ENCODE data around the gene NFKB1. TPM values are rescaled to one million over a fixed set of nuclear protein-coding genes. Genes with fewer than 3 reads are reported as not detected.
A peak's percentile ranks its signal among the peaks of the same experiment; 100 is the strongest.

NFKB1 gene
- total and polyA plus RNA-seq, 2 donors (not counting 1 experiment from before 2014, with no cell fraction given) = 20.9 to 32.5 TPM

DNA sequence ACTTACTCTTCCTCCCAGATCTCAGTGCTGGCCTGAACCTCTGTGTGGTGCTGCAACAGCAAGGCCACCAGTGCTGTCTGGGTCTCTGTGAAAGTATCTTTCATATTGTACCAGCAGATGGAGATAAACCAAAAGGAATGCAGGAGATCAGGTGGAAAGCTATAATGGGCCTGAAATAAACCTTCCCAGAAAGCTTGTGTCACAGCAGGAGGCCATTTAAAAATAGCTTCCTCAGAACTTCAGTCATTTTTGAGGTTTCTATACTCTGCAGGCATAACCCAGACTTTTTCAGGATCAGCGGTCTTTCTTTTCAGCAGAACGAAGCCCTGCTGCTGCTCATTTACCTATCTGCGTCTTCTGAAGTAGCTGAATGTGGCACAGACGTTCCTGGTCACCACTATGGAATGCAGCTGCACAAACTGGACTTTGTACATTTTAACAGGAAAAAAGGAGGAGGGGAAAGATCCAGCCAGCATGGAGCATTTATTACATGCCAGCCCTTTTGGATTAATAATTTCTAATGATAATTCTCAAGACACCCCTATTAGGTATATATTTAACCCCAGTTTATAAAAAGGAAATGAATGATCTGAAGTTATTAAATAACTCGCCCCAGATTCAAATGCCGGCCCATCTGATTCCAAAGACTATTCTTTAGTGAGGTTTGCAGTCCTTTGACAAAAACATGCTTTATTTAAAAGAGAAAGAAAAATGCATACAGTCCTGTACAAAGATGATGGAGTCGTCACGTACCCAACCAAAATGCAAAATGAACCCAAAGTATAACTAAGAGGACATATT lies 119.7 kb downstream of the NFKB1 start:
- no peaks in the 10 kb centered on the region for H3K9me3 ChIP-seq (ENCODE audit: control insufficient read depth, insufficient read depth, low read depth, low read length)
- H3K79me2 ChIP-seq (ENCODE audit: control insufficient read depth, insufficient read depth, low read length) = no peaks in the 10 kb centered on the region
- H4K20me1 ChIP-seq (ENCODE audit: control insufficient read depth, extremely low read depth, insufficient read depth, low read length) = no peaks in the 10 kb centered on the region
- peak; percentile 73 to 88 for DNase-seq (ENCODE audit: low read depth in 2 of 2)
- H3K4me1 ChIP-seq (ENCODE audit: control insufficient read depth, extremely low read depth, insufficient read depth, low read length) = peaks cover 6% of the 10 kb centered on the region
- TF ChIP-seq EZH2 (IDR thresholded peaks at IDR 0.05; ENCODE audit: low read length, missing control alignments) = no peak
- TF ChIP-seq, protein P1, sequence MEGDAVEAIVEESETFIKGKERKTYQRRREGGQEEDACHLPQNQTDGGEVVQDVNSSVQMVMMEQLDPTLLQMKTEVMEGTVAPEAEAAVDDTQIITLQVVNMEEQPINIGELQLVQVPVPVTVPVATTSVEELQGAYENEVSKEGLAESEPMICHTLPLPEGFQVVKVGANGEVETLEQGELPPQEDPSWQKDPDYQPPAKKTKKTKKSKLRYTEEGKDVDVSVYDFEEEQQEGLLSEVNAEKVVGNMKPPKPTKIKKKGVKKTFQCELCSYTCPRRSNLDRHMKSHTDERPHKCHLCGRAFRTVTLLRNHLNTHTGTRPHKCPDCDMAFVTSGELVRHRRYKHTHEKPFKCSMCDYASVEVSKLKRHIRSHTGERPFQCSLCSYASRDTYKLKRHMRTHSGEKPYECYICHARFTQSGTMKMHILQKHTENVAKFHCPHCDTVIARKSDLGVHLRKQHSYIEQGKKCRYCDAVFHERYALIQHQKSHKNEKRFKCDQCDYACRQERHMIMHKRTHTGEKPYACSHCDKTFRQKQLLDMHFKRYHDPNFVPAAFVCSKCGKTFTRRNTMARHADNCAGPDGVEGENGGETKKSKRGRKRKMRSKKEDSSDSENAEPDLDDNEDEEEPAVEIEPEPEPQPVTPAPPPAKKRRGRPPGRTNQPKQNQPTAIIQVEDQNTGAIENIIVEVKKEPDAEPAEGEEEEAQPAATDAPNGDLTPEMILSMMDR (conservative IDR thresholded peaks at IDR 0.05 in 1 of 2, IDR thresholded peaks at IDR 0.05 in 1 of 2; ENCODE audit: low read depth in 1 of 2, low read length in 2 of 2) = peak; percentile 43 to 55
- H3K27ac ChIP-seq (ENCODE audit: insufficient read depth, low read length) = peak overlapping the region; percentile 15
- no peak overlapping the region for H3K4me2 ChIP-seq (ENCODE audit: extremely low read depth, insufficient read depth, low read length)
- no peaks in the 10 kb centered on the region for H3K27me3 ChIP-seq (ENCODE audit: control insufficient read depth, insufficient read depth, low read length)
- no peak overlapping the region for H2AFZ ChIP-seq (ENCODE audit: low read length)
- H3K4me3 ChIP-seq (replicated peaks in 1 of 4; ENCODE audit: control extremely low read depth in 1 of 4, insufficient read depth in 1 of 4, low read depth in 3 of 4, low read length in 4 of 4) = no peak overlapping the region
- no peak overlapping the region for H3K9ac ChIP-seq (ENCODE audit: insufficient read depth, low read length)
- H3K36me3 ChIP-seq (ENCODE audit: control insufficient read depth, insufficient read depth, low read length) = peaks cover 1% of the 10 kb centered on the region

DNA sequence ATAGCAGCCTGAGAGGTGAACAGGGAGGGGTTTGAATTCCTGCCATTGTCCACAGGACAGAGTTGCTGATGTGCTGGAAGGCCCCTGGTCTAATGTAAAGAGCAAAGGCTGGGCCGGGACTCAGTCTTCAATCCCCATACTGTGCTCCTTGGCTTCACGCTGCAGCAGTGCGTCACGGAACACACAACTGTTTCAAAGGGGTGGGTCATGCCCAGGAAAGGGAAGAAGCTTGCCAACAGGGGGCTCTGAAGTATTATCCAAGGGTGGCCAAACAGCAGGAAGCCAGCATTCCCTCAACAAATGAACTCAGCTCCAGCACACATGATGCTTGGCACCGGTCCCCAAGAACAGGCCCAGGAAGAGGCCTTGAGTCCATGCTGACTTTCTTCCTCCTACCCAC lies 122.5 kb downstream of the NFKB1 start:
- Histone ChIP-seq H3K4me2 (ENCODE audit: extremely low read depth, insufficient read depth, low read length) (no peak overlapping the region), H3K9me3 (ENCODE audit: control insufficient read depth, insufficient read depth, low read depth, low read length) (no peaks in the 10 kb centered on the region), H3K36me3 (ENCODE audit: control insufficient read depth, insufficient read depth, low read length) (peaks cover 1% of the 10 kb centered on the region), H3K27me3 (ENCODE audit: control insufficient read depth, insufficient read depth, low read length) (no peaks in the 10 kb centered on the region), H3K4me1 (ENCODE audit: control insufficient read depth, extremely low read depth, insufficient read depth, low read length) (peaks cover 6% of the 10 kb centered on the region), H3K9ac (ENCODE audit: insufficient read depth, low read length) (no peak overlapping the region), H3K27ac (ENCODE audit: insufficient read depth, low read length) (no peak overlapping the region), H3K79me2 (ENCODE audit: control insufficient read depth, insufficient read depth, low read length) (no peaks in the 10 kb centered on the region), H3K4me3 (replicated peaks in 1 of 4; ENCODE audit: control extremely low read depth in 1 of 4, insufficient read depth in 1 of 4, low read depth in 3 of 4, low read length in 4 of 4) (no peak overlapping the region), H4K20me1 (ENCODE audit: control insufficient read depth, extremely low read depth, insufficient read depth, low read length) (no peaks in the 10 kb centered on the region), H2AFZ (ENCODE audit: low read length) (peak overlapping the region; percentile 64)
- peak; percentile 59 to 73 for DNase-seq (ENCODE audit: low read depth in 2 of 2)
- TF ChIP-seq, protein P1 (conservative IDR thresholded peaks at IDR 0.05 in 1 of 2, IDR thresholded peaks at IDR 0.05 in 1 of 2; ENCODE audit: low read depth in 1 of 2, low read length in 2 of 2) = peak; percentile 16 to 28
- TF ChIP-seq EZH2 (IDR thresholded peaks at IDR 0.05; ENCODE audit: low read length, missing control alignments) = no peak

DNA sequence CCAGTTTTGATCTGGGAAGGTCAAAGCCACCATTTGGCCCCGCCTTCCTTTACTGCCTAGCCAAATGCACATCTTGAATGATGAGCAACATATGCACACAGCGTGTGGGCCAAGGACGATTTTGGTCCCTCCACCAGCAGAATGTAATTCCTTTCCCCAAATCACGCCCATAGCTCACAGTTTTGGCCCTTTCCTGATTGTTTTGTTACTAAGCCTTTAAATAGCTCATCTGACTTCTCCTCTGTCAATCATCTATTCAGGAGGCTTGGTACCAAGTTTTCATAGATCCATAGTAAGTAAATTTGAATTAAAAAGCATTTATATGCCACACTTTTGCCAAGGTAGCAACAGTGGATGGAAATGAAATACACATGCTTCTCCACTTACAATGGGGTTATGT lies 123.3 kb downstream of the NFKB1 start:
- DNase-seq (ENCODE audit: low read depth in 2 of 2) = no peak
- Histone ChIP-seq H3K36me3 (ENCODE audit: control insufficient read depth, insufficient read depth, low read length) (peaks cover 1% of the 10 kb centered on the region), H3K9me3 (ENCODE audit: control insufficient read depth, insufficient read depth, low read depth, low read length) (no peaks in the 10 kb centered on the region), H3K9ac (ENCODE audit: insufficient read depth, low read length) (no peak overlapping the region), H3K4me3 (replicated peaks in 1 of 4; ENCODE audit: control extremely low read depth in 1 of 4, insufficient read depth in 1 of 4, low read depth in 3 of 4, low read length in 4 of 4) (no peak overlapping the region), H4K20me1 (ENCODE audit: control insufficient read depth, extremely low read depth, insufficient read depth, low read length) (no peaks in the 10 kb centered on the region), H3K27me3 (ENCODE audit: control insufficient read depth, insufficient read depth, low read length) (no peaks in the 10 kb centered on the region), H2AFZ (ENCODE audit: low read length) (no peak overlapping the region), H3K79me2 (ENCODE audit: control insufficient read depth, insufficient read depth, low read length) (no peaks in the 10 kb centered on the region), H3K4me1 (ENCODE audit: control insufficient read depth, extremely low read depth, insufficient read depth, low read length) (peaks cover 6% of the 10 kb centered on the region), H3K27ac (ENCODE audit: insufficient read depth, low read length) (no peak overlapping the region), H3K4me2 (ENCODE audit: extremely low read depth, insufficient read depth, low read length) (no peak overlapping the region)
- TF ChIP-seq, protein P1 (conservative IDR thresholded peaks at IDR 0.05 in 1 of 2, IDR thresholded peaks at IDR 0.05 in 1 of 2; ENCODE audit: low read depth in 1 of 2, low read length in 2 of 2) = no peak
